ENCODE measurements around the gene PSMD12.
"Not testable (repeated sequence)": the region's sequence is repeated elsewhere in the genome, so short reads cannot be mapped to it uniquely, and the experiment has no call there.

The PSMD12 gene

GRCh38 chr17:67316781-67317180 lies 49.6 kb downstream of the PSMD12 start:
- DNase-seq (ENCODE audit: low read depth), result no peak
- in situ Hi-C loops (cut with HindIII; ENCODE audit: low sequenced_read_pairs), result loop anchor here (25.0 kb wide), 1 partner anchor 579 kb away; no protein-coding TSS in a partner anchor
- TF ChIP-seq CTCF (IDR thresholded peaks at IDR 0.05; ENCODE audit: low read depth, low read length, missing control alignments), result no peak
- H3K4me3 ChIP-seq (ENCODE audit: low read depth, low read length), result no peak overlapping the region

- DNase-seq (ENCODE audit: low read depth), result no peak
- no peak for TF ChIP-seq CTCF (IDR thresholded peaks at IDR 0.05; ENCODE audit: low read depth, low read length, missing control alignments)
- no peak overlapping the region for H3K4me3 ChIP-seq (ENCODE audit: low read depth, low read length)
- in situ Hi-C loops (cut with HindIII; ENCODE audit: low sequenced_read_pairs), result loop anchor here (25.0 kb wide), 1 partner anchor 579 kb away; no protein-coding TSS in a partner anchor
Observed at GRCh38 chr17:67315865-67316264, 50.5 kb downstream of the PSMD12 start.

DNA sequence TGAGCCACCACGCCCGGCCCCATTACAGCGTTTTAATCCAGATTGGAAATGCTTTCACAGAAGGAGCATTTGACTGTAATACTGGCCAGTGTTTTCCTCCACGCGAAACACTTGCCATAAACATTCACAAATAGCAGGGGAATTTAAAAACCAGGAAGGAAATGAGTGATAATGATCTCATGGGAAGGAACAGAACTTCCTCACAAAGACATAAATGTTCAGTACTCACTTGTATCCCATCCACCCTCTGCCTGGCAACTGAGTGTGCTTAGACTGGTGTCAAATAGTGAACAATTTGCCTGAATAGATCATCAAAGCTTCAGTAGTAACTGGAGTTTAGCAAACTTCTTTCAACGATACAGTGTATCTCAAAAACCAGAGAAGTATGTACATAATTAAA lies 54.1 kb downstream of the PSMD12 start:
- no peak overlapping the region for H3K4me3 ChIP-seq (ENCODE audit: low read depth, low read length)
- DNase-seq (ENCODE audit: low read depth), result no peak
- no peak for TF ChIP-seq CTCF (IDR thresholded peaks at IDR 0.05; ENCODE audit: low read depth, low read length, missing control alignments)
- in situ Hi-C loops (cut with HindIII; ENCODE audit: low sequenced_read_pairs), result loop anchor here (25.0 kb wide), 1 partner anchor 575 kb away; no protein-coding TSS in a partner anchor

- H3K4me3 ChIP-seq (ENCODE audit: low read depth, low read length), result no peak overlapping the region
- TF ChIP-seq CTCF (IDR thresholded peaks at IDR 0.05; ENCODE audit: low read depth, low read length, missing control alignments), result no peak
- no peak for DNase-seq (ENCODE audit: low read depth)
- in situ Hi-C loops (cut with HindIII; ENCODE audit: low sequenced_read_pairs), result loop anchor here (25.0 kb wide), 1 partner anchor 574 kb away; no protein-coding TSS in a partner anchor
Observed at GRCh38 chr17:67311575-67311974, 54.8 kb downstream of the PSMD12 start.

- DNase-seq (ENCODE audit: low read depth), result no peak
- no peak for TF ChIP-seq CTCF (IDR thresholded peaks at IDR 0.05; ENCODE audit: low read depth, low read length, missing control alignments)
- in situ Hi-C loops (cut with HindIII; ENCODE audit: low sequenced_read_pairs), result loop anchor here (25.0 kb wide), 1 partner anchor 573 kb away; no protein-coding TSS in a partner anchor
- no peak overlapping the region for H3K4me3 ChIP-seq (ENCODE audit: low read depth, low read length)
Observed at GRCh38 chr17:67310406-67310805, 56.0 kb downstream of the PSMD12 start.

DNA sequence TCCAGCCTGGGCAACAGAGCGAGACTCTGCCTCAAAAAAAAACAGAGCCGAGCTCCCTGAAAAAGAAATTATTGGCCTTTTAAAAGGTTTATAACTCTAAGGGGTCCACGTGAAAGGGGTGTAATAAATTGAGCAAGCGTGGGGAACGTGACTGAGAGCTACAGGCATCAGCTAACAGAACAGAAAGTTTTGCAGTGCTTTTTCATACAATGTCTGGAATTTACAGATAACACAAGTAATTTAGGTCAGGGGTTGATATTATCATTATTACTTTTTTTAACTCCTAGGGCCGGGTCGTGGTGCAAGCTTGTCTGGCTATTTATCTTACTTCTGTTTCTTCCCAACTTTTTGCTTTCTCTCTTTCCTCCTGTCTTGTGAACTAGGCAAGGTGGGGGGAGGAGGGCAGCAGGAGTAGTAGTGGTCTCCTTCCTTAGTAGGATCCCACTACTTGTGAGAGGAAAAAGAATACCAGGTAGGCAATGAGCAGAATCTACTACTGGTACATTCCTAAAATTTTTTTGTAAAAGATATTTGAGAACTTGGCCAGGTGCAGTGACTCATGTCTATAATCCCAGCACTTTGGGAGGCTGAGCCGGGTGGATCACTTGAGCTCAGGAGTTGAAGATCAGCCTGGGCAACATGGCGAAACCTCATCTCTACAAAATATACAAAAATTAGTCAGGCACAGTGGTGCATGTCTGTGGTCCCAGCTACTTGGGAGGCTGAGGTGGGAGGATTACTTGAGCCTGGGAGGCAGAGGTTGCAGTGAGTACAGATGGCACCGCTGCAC lies 60.7 kb downstream of the PSMD12 start:
- in situ Hi-C loops (cut with HindIII; ENCODE audit: low sequenced_read_pairs), result loop anchor here (25.0 kb wide), 1 partner anchor 568 kb away; no protein-coding TSS in a partner anchor
- not testable (repeated sequence) for DNase-seq (ENCODE audit: low read depth); H3K4me3 ChIP-seq (ENCODE audit: low read depth, low read length)

- no peak for DNase-seq (ENCODE audit: low read depth)
- TF ChIP-seq CTCF (IDR thresholded peaks at IDR 0.05; ENCODE audit: low read depth, low read length, missing control alignments), result no peak
- in situ Hi-C loops (cut with HindIII; ENCODE audit: low sequenced_read_pairs), result no loop called here
- H3K4me3 ChIP-seq (ENCODE audit: low read depth, low read length), result no peak overlapping the region
Observed at GRCh38 chr17:67297454-67297960, 68.9 kb downstream of the PSMD12 start.
